SIG-M5 (cell line): ENCODE data around the gene AGBL2.
"Not testable (repeated sequence)": the region's sequence is repeated elsewhere in the genome, so short reads cannot be mapped to it uniquely, and the experiment has no call there.

Source experiments
- DNase-seq: peaks from one replicate; lab custom pipeline; 2025; lab: John Stamatoyannopoulos, UW

Gene AGBL2

DNA sequence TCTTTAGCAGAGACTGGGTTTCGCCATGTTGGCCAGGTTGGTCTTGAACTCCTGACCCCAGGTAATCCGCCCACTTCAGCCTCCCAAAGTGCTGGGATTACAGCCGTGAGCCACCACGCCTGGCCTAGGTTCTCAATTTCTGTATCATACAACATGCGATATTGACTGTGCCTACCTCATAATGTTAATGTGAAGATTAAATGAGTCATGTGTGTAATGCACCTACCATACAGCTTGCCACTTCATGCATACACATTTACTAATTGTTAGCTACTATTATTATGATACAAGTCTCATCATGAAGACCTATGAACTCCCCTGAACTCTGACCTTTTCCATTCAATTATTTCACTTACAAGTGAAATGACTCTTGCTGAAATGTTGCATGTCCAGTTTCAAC, 25.7 kb downstream of the AGBL2 start:
- DNase-seq = no peak

DNA sequence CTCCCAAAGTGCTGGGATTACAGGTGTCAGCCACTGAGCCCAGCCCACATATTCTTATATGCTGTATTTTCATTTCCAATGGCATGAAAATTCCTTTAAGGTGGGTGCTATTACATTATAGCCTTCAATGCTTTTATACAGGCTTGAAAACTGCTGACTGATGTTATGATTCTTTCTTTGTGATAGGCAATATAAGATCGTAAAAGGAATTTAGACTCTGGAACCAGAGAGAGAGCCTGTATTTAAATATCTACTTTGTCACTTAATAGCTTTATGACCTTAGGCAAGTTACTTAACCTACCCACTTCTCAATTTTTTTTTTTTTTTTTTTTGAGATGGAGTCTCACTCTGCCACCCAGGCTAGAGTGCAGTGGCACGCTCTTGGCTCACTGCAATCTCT, 26.2 kb downstream of the AGBL2 start:
- DNase-seq = no peak

DNA sequence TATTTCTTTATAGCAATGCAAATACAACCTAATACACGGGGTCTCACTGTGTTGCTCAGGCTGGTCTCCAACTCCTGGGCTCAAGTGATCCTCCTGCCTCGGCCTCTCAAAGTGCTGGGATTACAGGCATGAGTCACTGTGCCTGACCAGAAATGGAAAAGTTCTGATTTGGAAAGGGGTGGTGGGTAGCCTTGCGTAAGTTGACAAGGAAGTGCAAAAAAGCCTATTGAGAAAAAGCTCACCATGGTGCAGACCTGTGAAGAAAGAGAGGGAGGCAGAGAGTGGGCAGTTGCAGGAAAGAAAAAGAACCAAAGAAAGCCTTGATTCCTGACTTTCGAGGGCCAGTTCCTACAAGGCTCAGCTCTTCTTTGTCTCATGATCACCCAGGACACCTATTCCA, 27.1 kb downstream of the AGBL2 start:
- DNase-seq = no peak

GRCh38 chr11:47686704-47687103, 28.5 kb downstream of the AGBL2 start:
- not testable (repeated sequence) for DNase-seq

DNA sequence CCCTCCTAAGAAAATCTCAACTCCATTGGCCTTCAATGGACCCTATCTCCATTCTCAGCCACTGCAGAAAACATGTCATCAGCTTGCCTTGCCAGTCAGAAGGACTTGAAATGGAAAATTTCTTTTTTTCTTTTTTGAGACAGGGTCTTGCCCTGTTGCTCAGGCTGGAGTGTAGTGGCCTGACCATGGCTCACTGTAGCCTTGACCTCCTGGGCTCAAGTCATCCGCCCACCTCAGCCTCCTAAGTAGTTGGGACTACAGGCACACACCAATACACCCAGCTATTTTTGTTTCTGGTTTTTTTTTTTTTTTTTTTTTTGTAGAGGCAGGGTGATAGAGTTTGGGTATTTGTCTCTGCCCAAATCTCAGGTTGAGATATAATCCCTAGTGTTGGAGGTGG, 29.0 kb downstream of the AGBL2 start:
- DNase-seq = no peak

GRCh38 chr11:47675851-47676250, 39.3 kb downstream of the AGBL2 start:
- no peak for DNase-seq

DNA sequence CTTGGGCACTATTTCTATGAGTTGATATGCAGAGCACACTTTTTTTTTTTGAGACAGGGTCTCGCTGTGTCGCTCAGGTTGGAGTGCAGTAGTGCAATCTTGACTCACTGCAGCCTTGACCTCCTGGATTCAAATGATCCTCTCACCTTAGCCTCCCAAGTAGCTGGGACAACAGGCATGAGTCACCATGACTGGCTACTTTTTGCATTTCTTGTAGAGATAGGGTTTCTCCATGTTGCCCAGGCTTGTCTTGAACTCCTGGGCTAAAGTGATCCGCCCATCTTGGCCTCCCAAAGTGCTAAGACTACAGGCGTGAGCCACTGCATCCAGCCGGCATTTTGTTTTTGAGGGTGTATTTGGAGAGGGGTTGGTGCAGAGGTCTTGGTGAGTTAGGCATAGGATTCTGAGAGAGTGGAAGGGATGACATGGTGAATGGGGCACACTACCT, 42.9 kb downstream of the AGBL2 start:
- DNase-seq = no peak

GRCh38 chr11:47669856-47670255, 45.3 kb downstream of the AGBL2 start:
- no peak for DNase-seq

DNA sequence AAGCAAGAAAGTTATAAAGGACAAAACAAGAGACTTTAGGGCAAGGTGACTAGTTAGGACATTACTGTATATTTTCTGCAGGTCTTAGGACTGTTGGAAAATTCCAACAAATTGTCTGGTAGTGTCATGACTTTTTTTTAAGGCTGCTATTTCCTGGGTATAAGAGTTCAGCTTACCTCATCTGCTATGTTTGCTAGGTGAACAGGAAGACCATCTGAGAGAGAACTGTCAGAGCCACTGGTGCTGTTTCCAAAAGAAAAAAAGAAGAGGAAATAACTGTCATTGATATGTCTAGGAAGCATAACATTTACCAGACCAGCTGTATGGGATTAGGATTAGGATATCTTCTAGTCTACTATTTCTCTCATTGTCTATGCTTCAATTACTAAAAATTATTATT, 46.5 kb downstream of the AGBL2 start:
- DNase-seq = no peak

- no peak for DNase-seq
Observed at GRCh38 chr11:47667555-47667954, 47.6 kb downstream of the AGBL2 start.

- no peak for DNase-seq
Observed at GRCh38 chr11:47667135-47667534, 48.0 kb downstream of the AGBL2 start.

GRCh38 chr11:47664936-47665335, 50.2 kb downstream of the AGBL2 start:
- DNase-seq = not testable (repeated sequence)

GRCh38 chr11:47661245-47661644, 53.9 kb downstream of the AGBL2 start:
- no peak for DNase-seq

DNA sequence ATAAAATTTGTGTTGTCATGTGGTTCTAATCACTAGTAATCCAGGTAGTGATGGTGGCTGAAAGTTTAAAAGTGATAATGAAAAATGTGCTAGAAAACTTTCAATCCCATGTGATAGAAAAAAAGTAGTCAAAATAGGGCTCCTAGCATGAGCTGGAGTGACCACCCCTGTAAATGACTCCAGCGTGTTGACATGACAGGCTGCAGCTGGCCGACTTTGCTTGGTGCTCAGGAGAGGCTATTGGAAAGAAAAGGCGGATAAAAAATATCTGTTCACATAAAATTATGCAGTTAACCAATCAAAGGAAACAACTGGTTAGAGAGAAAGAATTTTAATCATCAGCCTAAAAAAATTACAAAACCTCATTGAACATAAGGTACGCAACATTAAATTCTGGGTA, 55.9 kb downstream of the AGBL2 start:
- DNase-seq = no peak

- no peak for DNase-seq
Observed at GRCh38 chr11:47656260-47656885, 58.8 kb downstream of the AGBL2 start.

- no peak for DNase-seq
Observed at GRCh38 chr11:47651818-47652469, 63.2 kb downstream of the AGBL2 start.

GRCh38 chr11:47649276-47649675, 65.9 kb downstream of the AGBL2 start:
- no peak for DNase-seq

DNA sequence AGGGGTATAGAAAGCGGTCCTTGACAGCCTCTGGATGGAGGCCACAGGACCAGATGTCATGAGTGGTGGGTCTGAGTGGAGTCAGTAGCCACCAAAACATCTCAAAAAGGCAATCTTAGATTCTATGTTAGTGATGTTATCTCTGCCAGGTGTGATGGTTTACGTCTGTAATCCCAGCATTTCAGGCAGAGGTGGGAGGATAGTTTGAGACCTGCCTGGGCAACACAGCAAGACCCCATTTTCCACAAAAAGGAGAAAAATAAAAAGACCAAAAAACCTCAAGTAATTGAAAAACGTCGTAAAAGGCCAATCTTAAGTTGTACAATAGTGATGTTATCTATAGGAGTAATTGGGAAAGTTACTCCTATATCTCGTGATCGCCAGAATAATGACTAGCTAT, 69.2 kb downstream of the AGBL2 start:
- no peak for DNase-seq

DNA sequence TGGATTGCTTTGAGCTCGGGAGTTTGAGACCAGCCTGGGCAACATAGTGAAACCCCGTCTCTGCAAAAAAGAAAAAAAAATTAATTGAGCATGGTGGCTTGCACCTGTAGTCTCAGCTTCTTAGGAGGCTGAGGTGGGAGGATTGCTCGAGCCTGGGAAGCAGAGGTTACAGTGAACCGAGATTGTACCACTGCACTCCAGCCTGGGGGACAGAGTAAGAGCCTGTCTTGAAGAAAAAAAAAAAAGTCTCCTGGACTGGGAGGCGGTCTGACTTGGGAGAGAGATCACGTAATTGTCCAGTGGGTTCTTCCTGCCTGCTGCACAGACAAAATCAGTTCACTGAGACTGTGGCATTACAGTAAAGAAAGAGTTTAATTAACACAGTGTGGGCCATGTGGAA, 69.7 kb downstream of the AGBL2 start:
- DNase-seq = no peak

DNA sequence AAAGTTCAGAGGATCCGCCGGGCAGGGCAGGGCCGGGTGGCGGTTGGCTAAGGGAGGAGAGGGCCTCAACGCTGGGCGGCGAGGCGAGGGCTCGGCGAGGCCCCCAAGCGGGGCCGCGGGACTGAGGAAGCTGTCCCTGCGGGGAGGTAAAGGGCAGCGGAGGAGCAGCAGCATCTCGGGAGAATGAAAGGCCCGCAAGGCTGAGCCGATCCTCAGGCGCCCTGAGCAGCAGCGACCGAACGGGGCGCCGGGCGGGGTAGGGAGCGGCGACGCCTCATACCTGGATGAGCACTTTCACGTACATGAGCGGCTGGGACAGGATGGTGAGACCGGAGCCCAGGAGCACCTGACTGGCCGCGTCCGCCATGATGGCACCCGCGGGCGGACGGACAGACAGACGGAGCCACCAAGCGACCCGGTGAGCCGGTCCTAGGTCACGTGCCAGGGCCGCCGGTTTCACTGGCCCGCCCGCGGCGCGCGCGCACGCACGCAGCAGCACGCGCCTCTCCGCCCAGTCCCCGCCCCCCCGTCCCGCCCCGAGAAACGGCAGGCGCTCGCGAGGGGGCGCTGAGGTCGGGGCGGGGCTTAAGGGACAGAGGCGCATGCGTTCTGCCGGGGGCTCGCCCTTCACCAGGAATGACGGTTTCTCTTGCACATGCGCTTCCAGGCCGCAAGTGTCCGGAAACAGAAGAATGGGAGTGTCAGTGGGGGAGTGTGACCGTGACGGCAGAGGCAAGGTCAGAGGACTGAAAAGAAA, 72.9 kb downstream of the AGBL2 start, which contains the start of gene MTCH2:
Gene MTCH2, minus strand, starts transcription at position 461 of the 757 bp plus-strand sequence. Its CDS starts 94 bp downstream, at position 367.
- DNase-seq = peak; percentile 84

GRCh38 chr11:47641600-47642098, 73.5 kb downstream of the AGBL2 start:
- no peak for DNase-seq

GRCh38 chr11:47640506-47640905, 74.7 kb downstream of the AGBL2 start:
- not testable (repeated sequence) for DNase-seq

- not testable (repeated sequence) for DNase-seq
Observed at GRCh38 chr11:47636331-47636730, 78.8 kb downstream of the AGBL2 start.
